ENCODE results near the gene DUSP12.
"Not testable (repeated sequence)": the region's sequence is repeated elsewhere in the genome, so short reads cannot be mapped to it uniquely, and the experiment has no call there.

DUSP12 gene

DNA sequence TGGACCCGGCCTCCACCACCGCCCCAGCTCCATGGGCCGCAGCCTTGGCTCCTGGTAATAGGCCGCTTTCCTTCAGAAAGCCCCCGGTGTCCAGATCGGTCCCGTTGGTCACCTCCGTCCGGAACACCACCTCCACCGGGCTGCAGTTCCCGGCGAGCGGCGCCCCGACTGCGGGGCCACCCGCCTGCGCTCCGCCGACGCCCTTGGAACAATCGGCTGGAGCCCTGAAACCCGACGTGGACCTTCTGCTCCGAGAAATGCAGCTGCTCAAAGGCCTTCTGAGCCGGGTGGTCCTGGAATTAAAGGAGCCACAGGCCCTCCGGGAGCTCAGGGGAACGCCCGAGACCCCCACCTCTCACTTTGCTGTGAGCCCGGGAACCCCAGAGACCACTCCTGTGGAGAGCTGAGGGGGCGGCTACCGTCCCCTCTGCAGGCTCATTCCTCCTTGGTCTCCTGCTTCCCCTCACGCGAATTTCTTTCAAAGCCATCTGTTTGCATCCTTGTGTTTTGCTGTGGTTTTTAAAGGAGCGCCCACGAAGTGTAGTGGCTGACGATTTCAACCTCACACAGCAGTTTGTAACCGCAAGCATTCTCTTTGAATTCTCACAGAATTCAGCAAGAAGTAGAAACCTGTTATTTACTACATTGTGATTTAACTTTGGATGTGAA is 22.2 kb upstream of the DUSP12 start:
- no peak for DNase-seq

DNA sequence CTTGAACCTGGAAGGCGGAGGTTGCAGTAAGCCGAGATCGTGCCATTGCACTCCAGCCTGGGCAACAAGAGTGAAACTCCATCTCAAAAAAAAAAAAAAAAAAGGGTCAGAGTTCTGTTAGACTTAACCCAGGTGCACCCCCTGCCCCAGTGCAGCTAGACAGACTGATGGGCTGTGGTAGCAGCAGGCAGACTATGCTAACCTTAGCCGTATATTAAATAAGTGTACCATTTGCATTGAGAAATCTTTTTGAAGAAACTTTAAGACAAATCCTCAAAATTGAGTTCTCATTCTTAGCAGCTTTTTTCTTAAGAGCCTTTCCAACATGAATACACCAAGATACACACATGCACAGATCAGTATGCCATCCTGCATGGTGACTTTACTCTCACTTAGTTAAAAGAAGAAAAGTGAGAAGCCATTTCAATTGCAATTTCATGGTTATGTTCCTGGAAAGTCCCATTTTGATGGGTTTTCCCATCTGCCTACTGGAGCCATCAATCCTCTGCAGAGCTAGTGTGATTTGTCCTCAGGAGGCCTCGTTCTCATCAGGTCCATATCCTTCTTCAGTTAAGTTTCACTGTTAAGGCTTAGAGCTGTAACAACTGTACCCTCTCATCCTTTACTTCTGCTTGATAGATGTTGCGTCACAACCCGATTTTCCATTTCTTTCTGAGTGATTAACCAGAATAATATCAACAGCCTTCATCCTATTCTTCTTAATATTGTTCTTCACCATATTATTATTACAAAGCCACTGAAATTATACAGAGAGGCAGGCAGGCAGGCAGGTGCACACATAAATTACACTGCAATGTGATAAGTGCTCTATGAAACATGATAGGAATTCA is 21.0 kb upstream of the DUSP12 start:
- DNase-seq = no peak

DNA sequence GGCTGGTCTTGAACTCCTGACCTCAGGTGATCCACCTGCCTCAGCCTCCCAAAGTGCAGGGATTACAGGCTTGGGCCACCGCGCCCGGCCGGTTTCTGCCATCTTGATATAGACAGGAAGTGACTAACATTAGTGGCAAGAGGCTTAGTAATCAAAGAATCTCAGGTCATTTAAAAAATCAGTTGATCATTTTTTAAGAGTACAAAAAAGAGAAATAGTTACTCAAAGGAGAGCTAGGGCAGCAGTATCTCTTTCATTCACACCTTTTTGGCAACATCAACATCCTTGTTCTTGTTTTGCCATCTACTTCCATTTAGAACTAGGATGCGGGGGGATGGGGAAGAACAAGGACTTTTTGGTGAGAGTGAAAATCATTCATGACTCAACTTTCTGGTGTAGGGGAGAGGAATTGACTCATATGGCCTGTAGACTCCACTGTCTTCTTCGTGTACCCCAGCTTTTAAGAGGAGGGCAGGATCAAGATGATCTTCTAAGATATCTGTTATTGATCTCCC is 19.5 kb upstream of the DUSP12 start:
- no peak for DNase-seq

DNA sequence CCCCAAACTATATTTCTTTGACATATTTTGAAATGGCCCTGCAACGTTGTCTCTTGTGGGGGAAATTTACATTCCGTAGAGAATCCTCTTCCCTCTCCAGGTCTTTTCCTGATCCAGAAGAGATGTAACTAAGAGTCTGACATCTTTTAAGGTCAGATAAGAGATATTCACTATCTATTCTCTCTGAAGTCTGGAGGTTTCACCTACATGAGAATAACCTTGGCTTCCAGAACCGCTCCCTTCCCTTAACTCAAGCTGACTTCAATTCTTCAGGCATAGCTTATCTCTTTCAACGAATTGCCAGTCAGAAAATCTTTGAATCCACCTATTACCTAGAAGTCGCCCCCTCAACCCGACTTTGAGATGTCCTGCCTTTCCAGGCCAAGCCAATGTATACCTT is 18.3 kb upstream of the DUSP12 start:
- DNase-seq = no peak

DNA sequence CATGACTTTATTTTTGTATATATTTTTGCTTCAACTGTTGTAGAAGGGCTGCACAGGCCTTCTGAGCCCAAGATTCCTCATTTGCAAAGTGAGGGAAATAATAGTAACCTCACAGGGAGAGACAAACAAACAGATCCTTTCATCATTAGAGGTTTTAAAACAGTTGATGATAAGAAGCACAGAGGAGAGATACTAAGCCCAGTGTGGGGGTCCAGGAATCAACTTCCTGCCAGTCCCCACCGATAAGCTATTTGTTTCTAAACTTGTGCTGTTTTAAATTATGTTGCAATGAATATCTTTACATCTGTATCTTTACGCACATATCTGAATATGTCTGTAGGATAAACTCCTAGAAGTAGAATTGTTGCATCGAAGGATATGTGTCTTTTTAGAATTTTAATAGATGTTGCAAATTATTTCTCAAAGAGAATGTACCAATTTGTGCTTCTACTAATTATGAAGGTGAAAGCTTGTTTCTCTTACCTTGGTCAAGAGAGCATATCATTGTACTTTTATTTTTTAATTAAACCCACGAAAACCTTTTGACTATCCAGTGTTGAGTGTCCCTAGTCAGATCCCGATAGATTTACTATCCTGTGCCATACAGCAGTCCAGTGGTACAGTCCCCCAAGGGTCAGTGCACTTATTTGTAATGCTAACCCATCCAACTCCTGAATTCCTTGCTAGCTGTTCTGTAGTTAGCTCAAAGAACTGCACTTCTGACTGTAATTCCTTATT is 17.4 kb upstream of the DUSP12 start:
- DNase-seq = no peak

DNA sequence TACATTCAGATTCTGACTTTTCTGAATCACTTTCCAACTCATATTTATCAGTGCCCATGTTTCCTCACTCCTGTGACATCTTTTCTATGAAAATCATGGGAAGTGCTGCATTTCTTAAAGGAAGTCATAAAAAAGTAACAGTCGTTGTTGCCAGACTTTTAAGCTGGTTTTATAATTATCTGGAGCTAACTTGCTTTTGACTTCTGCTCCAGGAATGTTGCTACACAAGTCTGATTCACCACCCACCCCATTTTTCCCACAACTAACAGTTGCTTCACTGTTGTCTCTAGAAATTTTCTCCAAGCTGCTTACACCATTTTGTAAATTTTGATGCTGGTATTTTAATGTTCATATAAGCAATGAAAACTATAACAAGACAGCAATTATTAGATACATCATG is 16.1 kb upstream of the DUSP12 start:
- DNase-seq = no peak

DNA sequence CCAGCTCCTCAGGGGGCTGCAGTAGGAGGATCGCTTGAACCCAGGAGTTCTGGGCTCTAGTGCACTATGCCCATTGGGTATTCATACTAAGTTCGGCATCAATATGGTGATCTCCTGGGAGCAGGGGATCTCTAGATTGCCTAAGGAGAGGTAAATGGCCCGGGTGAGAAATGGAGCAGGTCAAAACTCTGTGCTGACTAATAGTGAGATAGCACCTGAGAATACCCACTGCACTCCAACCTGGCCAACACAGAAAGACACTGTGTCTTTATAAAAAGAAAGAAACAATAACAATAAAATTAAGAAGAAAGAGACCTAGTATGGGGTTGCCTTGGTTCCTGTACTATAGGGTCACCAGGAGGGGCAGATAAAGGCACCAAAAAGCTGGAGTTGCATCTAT is 13.7 kb upstream of the DUSP12 start:
- no peak for DNase-seq

DNA sequence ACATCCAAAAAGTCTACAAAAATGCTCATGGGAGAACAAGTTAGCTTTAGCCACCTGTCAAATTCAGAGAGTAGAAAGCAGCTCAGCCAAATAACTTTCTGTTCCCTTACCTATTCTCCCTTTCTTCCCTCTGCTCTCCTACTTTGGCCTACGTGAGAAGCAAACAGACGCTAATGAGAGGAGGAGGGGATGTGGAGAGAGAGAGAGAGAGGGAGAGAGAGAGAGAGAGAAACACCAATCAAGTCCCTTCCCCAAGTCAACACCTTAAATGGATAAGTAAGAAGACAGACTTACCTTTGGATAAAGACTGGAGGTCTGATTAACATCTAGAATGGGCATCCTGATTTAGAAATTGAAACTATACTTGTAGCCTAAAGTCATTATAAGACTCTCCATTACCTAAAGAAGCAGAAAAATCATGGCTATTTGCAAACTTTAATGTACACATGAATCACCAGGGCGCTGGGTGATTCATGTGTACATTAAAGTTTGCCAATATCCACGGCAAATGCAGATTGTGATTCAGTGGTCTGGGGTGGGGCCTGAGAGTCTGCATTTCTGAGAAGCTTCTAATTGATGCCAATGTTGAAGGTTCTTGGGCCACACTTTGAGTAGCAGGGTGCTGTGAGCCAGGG is 13.1 kb upstream of the DUSP12 start:
- DNase-seq = no peak

DNA sequence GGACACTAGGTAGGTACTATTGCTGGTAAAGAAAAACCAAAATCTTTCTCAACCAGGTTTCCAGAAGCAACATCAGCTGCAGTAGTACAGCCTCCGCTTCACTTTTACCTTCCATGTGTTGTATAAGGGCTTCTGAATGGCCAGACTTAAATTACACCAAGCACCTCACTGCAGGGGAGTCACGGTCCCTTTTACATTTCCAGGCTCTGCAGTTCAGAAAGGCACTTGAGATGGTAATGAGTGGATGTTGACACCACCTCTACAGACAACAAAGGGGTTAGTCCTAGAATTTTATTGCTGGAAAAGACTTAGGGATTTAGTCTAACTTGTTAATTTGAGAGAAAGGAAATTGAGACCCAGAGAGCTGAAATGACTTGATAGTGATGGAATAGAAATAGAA is 12.0 kb upstream of the DUSP12 start:
- no peak for DNase-seq

DNA sequence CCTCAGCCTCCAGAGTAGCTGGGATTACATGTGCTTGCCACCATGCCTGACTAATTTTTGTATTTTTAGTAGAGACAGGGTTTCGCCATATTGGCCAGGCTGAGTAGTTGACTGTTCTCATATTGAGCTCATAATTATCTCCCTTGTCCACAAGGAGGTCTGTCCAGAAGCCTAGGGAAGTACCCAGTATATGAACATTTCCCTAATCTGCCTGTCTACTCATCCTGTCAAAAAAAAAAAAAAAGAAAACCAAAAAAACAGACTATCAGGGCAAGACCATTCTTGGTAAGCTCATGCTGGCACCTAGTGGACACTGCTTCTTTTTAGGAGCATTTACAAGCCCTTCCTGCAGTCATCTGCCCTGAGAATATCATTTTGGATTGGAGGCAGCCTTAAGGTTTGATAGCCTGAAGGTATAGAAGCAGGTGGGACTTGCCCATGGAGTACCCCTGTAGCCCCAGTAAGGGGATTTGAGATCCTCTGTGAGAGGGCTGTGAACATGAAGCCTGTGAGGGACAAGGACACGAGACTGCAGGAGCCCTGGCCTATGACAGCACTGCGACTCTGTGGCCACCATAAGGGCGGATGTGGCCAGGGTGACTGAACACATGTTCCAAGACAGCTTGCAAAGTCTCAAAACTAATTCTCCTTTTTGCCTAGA is 10.8 kb upstream of the DUSP12 start:
- peak; percentile 29 for DNase-seq

DNA sequence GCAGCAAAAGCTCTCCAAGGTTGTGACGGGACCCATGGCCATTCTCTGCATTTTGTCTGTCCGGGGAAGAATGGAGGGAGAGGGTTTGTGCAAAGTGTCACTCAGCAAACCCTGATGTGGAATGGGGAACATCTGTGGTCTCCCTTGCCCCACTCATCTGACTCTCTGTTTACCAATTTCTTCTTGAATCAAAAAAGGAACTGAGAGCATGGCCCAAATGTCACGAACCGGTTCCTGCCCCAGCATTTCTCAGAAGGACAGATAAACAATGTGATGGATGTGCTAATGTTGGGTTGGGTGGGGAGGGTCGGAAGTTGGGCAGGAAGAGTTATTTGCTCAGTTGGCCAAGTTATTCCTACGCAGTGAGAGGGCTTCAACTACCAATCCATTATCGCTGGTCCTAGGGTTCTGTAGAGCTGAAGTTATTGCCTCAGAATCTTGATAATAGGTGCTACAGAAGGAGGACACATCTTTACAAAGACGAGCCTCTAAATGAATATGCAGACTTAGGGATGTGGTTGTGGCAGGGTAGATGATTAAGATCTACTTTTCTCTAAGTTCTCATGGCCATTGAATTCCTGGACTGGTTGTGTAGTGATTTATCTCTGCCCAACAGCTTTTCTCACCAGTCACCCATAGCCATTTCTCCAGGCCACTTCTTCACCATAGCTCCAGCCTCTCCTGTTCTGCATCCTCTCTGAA is 9.6 kb upstream of the DUSP12 start:
- DNase-seq = no peak

DNA sequence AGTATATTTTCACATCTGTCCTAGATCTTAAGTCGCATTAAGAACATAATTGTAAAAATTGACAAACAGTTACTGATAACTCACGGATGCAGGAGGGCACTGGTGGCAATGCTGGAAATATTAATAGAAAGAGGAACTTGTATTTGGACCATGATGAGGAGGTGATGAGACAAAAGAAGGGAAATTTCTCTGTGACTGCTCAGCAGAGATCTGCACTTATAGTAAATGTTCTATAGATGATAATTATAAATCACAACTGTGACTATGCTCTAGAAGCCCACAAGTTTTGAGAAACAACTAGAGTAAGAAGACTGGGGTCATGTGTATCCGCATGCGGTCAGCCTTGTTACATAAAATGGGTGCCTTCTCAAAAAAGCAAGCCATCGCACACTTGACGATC is 8.7 kb upstream of the DUSP12 start:
- no peak for DNase-seq

DNA sequence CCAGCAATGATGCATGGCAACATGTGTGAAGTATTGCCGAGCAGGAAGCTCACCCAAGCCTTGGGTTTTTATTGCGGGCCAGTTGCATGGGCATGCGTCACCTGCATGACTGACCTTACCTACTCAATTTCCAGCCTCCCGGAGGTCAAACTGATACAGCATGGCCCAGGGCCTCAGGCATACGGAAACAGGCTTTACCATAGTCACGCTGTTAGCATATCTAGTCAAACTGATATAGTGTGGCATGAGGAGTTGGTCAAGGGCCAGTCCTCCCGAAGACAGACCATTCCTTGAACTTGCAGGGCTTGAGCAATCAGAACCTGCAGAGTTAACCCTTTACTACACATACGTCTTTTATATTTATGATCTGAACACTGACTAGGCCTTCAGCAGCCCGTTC is 6.4 kb upstream of the DUSP12 start:
- DNase-seq = no peak

DNA sequence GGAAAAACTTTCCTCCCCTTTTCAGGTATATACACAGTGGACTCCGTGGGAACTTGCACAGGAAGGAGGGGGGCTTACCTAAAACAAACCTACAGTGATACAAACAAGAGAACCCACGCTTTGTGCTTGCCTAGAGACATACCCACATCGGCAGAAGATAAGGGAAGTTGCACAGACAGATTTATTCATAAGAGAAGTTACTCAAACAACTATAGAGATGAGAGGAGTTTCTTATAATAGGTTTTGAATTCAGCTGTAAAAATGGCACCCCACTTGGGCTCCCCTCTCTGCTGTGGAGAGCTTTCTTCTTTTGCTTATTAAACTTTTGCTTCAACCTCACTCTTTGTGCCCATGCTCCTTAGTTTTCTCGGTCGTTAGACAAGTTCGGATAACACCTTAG is 1.8 kb upstream of the DUSP12 start:
- no peak for DNase-seq

DNA sequence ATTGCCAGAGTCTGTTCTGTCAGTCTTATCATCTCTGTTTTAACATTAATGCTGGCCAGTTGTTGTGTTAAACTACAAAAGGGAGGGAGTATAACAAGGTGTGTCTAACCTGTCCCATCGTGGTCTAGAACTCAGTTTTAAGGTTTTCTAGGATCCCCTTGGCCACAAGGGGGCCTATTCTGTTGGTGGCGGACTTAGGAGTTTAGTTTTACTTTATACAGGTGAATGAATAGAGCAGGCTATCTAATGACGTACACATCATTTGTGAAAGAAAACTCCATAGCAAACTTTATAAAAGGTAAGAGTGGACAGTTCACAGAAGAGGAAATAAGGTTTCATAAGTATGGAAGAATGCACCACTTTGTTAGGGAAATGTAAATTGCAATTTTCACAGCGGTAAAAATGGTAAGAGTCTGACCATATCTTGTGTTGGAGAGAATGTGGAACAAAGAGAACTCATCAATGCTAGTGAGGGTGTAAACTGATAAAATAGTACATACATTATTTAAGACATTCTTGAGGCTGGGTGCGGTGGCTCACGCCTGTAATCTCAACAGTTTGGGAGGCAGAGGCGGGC is 14.0 kb downstream of the DUSP12 start:
- DNase-seq = no peak

DNA sequence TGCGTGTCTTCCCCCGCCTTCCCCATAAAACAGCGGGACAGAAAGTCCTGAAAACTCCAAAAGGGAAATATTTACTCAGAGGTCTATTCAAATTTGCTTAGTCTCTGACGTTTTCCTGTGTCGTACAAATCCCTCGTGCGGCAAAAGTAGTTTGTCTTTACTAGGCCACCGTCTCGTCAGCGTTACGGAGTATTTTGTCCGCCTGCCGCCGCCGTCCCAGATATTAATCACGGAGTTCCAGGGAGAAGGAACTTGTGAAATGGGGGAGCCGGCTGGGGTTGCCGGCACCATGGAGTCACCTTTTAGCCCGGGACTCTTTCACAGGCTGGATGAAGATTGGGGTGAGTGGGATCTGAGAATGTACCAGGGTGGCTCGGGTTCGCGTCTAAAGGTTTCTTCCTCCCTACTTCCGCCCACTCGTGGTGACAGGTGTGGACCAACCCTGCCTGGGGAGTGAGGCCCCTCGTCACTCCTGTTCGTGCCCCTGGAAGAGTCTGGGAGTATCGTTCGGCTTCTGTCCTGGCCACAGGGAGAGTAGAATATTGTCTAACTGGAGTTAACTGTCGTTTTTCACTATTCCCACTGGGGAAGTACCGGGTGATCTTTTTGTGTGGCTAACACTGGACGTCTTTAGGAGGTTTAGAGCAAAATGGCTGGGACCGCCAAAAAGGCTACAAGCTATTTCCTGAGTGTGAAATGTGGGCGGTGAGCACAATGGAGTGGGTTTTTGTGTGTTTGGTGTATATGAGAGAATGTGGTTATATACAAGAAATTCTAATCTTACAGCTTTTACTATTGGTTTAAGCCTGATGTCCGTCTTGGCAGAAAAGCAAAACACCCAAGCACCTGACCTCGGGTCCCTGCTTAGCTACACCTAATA is 16.8 kb downstream of the DUSP12 start, which contains the start of gene ATF6:
Gene ATF6 (plus strand): TSS at position 219 of the 880 bp plus-strand sequence. CDS start 41 bp downstream, at position 260.
- peak; percentile 41 for DNase-seq

DNA sequence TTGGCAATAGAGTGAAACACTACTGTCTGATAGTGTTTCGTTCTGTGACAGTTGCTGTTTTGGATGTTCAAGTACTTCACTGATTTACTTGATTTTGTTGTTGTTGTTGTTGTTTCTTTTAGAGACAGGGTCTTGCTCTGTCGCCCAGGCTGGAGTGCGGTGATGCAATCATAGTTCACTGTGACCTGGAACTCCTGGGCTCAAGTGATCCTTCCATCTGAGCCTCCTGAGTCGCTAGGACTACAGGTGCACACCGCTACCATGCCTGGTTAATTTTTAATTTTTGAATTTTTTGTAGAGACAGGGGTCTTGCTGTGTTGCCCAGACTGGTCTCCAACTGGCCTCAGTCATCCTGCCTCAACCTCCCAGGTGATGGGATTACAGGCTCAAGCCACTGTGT is 18.9 kb downstream of the DUSP12 start:
- no peak for DNase-seq

DNA sequence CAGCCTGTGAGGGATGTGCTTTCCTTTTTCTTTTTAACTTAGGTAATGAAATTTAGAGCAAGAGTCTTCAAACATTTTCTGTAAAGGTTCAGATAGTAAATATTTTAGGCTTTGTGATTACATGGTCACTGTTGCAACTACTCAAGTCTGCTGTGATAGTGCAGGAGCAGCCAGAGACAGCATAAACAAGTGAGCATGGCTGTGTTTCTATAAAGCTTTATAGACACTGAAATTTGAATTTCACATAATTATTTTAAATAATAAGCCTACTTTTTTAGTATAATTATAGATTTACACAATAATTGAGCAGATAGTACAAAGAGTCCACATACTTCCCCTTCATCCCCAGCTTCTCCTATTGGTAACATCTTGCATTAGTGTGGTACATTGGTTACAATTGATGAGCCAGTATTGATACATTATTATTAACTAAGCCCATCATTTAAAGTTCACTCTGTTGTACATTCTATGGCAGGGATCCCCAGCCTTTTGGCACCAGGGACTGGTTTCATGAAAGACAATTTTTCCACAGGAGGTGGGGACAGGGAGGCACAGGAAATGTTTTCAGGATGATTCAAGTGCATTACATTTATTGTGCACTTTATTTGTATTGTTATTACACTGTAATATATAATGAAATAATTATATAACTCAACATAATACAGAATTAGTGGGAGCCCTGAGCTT is 19.5 kb downstream of the DUSP12 start:
- no peak for DNase-seq

DNA sequence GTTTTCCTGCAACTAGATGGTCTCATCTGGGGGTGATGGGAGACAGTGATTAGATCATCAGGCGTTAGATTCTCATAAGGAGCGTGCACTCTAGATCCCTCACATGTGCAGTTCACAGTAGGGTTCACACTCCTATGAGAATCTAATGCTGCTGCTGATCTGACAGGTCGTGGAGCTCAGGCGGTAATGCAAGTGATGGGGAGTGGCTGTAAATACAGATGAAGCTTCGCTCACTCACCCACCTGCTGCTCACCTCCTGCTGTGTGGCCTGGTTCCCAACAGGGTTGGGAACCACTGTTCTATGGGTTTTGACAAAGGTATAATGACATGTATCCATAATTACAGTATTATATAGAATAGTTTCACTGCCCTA is 20.1 kb downstream of the DUSP12 start:
- DNase-seq = not testable (repeated sequence)

DNA sequence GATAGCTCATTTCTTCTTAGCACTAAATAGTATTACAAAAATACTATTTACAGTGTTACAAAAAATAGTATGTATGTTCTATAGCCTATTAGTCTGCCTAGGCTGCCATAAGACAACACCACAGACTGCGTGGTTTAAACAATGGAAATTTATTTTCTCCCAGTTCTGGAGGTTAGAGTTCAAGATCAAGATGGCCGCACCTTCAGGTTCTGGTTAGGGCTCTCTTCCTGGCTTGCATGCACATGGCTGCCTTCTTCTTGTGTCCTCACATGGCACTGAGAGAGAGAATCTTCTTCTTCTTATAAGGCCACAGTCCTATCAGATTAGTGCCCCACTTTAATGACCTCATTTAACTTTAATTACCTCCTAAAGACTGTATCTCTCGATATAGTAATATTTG is 20.7 kb downstream of the DUSP12 start:
- no peak for DNase-seq
